Smooth muscle cell (in vitro differentiated cells): ENCODE measurements around the gene PCDHGB4. TPM values are rescaled to one million over a fixed set of nuclear protein-coding genes. Genes with fewer than 3 reads are reported as not detected.

Experiments used
- DNase-seq: peaks from one replicate; lab custom pipeline; 2025; ENCODE audit not compliant: unreplicated experiment; lab: John Stamatoyannopoulos, UW
- H2AFZ ChIP-seq: fragments of 200-600 bp; sonication (generic); 2 replicates; pipeline ENCODE4 v1.6.0; 2016; ENCODE audit warnings: antibody characterized with exemption, low read depth, mild to moderate bottlenecking
- H3F3A ChIP-seq: fragments of 200-600 bp; sonication (generic); 2 replicates; pipeline ENCODE4 v1.6.0; 2017; ENCODE audit warnings: antibody characterized with exemption, low read depth
- H3K27ac ChIP-seq: fragments of 200-600 bp; sonication (generic); 2 replicates; pipeline ENCODE4 v1.5.1; 2016; ENCODE audit warnings: low read depth, mild to moderate bottlenecking
- H3K27me3 ChIP-seq: fragments of 200-600 bp; sonication (generic); 2 replicates; pipeline ENCODE4 v1.6.1; 2016; ENCODE audit warnings: low read depth, mild to moderate bottlenecking
- H3K36me3 ChIP-seq: fragments of 200-600 bp; sonication (generic); 2 replicates; pipeline ENCODE4 v1.5.1; 2016; ENCODE audit warnings: low read depth
- H3K4me1 ChIP-seq: fragments of 200-600 bp; sonication (generic); 2 replicates; pipeline ENCODE4 v1.5.1; 2016; ENCODE audit warnings: low read depth
- H3K4me2 ChIP-seq: fragments of 200-600 bp; sonication (generic); 2 replicates; pipeline ENCODE4 v1.6.0; 2016; ENCODE audit warnings: mild to moderate bottlenecking
- H3K4me3 ChIP-seq: fragments of 200-600 bp; sonication (generic); 2 replicates; pipeline ENCODE4 v1.5.1; 2016; ENCODE audit warnings: mild to moderate bottlenecking
- H3K79me2 ChIP-seq: fragments of 200-600 bp; sonication (generic); 2 replicates; pipeline ENCODE4 v1.6.0; 2016; ENCODE audit warnings: low read depth, mild to moderate bottlenecking
- H3K9ac ChIP-seq: fragments of 200-600 bp; sonication (generic); 2 replicates; pipeline ENCODE4 v1.6.0; 2016; ENCODE audit warnings: low read depth
- H3K9me3 ChIP-seq: fragments of 200-600 bp; sonication (generic); replicated peaks from 2 replicates; pipeline ENCODE4 v1.5.1; 2016; ENCODE audit warnings: low read depth
- H4K20me1 ChIP-seq: fragments of 200-600 bp; sonication (generic); 2 replicates; pipeline ENCODE4 v1.6.0; 2016; ENCODE audit warnings: low read depth
- WGBS: methylation state at CpG from one replicate; pipeline ENCODE4 v1.1.7; 2016; ENCODE audit warnings: low lambda C conversion rate; 5-methylcytosine and 5-hydroxymethylcytosine counted together
- polyA plus RNA-seq: library from polyadenylated mRNA; unstranded; fragments of >200 nt; fragmentation: Nextera tagmentation; extraction: Ambion mirVana; gene quantifications from 2 replicates; pipeline ENCODE4 v1.2.1, GENCODE V29; 2016
- total RNA-seq: library from RNA; depleted of rRNA; stranded (reverse); fragments of >200 nt; gene quantifications from 2 replicates; pipeline ENCODE4 v1.2.3, GENCODE V29; 2014
- TF ChIP-seq, protein P1 (sequence below): fragments of 200-600 bp; sonication (generic); IDR thresholded peaks from 2 replicates; pipeline ENCODE4 v1.5.1; 2017; ENCODE audit warnings: borderline replicate concordance, mild to moderate bottlenecking, antibody characterized with exemption; ENCODE audit not compliant: insufficient read depth, poor library complexity, severe bottlenecking

The PCDHGB4 gene
- total and polyA plus RNA-seq, 2 experiments from 2014 or later: 27.5 to 43.1 TPM

DNA sequence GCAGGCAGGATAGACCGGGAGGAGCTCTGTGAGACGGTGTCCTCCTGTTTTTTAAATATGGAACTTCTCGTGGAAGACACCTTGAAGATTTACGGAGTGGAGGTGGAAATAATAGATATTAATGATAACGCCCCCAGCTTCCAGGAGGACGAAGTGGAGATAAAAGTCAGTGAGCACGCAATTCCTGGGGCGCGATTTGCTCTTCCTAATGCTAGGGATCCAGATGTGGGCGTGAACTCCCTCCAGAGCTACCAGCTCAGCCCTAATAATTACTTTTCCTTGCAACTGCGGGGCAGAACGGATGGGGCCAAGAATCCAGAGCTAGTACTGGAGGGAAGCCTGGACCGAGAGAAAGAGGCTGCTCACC is 34.0 kb downstream of the PCDHGB4 start:
- H3K27ac ChIP-seq: no peak overlapping the region
- peak overlapping the region; percentile 67 for H3K4me2 ChIP-seq
- no peaks in the 10 kb centered on the region for H4K20me1 ChIP-seq
- no peak overlapping the region for H3K9ac ChIP-seq
- no peaks in the 10 kb centered on the region for H3K27me3 ChIP-seq
- H3K36me3 ChIP-seq: peaks cover 55% of the 10 kb centered on the region
- H3F3A ChIP-seq: peaks cover 5% of the 10 kb centered on the region
- H2AFZ ChIP-seq: peak overlapping the region; percentile 44
- TF ChIP-seq, protein P1, sequence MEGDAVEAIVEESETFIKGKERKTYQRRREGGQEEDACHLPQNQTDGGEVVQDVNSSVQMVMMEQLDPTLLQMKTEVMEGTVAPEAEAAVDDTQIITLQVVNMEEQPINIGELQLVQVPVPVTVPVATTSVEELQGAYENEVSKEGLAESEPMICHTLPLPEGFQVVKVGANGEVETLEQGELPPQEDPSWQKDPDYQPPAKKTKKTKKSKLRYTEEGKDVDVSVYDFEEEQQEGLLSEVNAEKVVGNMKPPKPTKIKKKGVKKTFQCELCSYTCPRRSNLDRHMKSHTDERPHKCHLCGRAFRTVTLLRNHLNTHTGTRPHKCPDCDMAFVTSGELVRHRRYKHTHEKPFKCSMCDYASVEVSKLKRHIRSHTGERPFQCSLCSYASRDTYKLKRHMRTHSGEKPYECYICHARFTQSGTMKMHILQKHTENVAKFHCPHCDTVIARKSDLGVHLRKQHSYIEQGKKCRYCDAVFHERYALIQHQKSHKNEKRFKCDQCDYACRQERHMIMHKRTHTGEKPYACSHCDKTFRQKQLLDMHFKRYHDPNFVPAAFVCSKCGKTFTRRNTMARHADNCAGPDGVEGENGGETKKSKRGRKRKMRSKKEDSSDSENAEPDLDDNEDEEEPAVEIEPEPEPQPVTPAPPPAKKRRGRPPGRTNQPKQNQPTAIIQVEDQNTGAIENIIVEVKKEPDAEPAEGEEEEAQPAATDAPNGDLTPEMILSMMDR: no peak
- no peak for DNase-seq
- peaks cover 5% of the 10 kb centered on the region for H3K4me1 ChIP-seq
- H3K9me3 ChIP-seq: peaks cover 56% of the 10 kb centered on the region
- peaks cover 75% of the 10 kb centered on the region for H3K79me2 ChIP-seq
- WGBS: 63% methylated on average over 13 of the region's 13 CpGs
- peak overlapping the region; percentile 50 for H3K4me3 ChIP-seq

DNA sequence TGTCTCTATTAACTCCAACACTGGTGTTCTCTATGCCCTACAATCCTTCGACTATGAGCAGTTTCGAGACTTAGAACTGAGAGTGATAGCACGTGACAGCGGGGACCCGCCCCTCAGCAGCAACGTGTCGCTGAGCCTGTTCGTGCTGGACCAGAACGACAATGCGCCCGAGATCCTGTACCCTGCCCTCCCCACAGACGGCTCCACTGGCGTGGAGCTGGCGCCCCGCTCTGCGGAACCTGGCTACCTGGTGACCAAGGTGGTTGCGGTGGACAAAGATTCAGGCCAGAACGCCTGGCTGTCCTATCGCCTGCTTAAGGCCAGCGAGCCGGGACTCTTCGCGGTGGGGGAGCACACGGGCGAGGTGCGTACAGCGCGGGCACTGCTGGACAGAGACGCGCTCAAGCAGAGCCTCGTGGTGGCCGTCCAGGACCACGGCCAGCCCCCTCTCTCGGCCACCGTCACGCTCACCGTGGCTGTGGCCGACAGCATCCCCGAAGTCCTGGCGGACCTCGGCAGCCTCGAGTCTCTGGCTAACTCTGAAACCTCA is 35.3 kb downstream of the PCDHGB4 start:
- no peak for DNase-seq
- H3K4me3 ChIP-seq: no peak overlapping the region

DNA sequence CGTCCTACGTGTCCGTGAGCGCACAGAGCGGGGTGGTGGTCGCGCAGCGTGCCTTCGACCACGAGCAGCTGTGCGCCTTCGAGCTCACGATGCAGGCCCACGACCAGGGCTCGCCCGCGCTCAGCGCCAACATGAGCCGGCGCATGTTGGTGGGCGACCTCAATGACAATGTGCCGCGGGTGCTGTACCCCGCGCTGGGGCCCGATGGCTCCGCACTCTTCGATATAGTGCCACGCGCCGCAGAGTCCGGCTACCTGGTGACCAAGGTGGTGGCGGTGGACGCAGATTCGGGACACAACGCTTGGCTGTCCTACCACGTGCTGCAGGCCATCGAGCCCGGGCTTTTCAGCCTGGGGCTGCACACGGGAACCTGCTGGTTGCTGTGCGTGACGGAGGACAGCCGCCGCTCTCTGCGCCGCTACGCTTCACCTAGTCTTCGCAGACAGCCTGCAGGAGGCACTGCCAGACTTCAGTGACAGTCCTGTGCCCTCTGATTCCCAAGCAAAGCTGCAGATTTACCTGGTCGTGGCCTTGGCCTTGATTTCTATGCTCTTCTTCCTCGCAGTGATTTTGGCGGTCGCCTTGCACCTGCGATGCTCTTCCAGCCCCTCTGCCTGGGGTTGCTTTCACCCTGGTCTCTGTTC is 40.4 kb downstream of the PCDHGB4 start:
- Histone ChIP-seq H3K4me3 (no peak overlapping the region), H3K27ac (no peak overlapping the region), H3K9me3 (peaks cover 61% of the 10 kb centered on the region), H3K79me2 (peaks cover 37% of the 10 kb centered on the region), H2AFZ (no peak overlapping the region), H3F3A (no peaks in the 10 kb centered on the region), H3K4me1 (no peaks in the 10 kb centered on the region), H3K4me2 (no peak overlapping the region), H3K36me3 (peaks cover 60% of the 10 kb centered on the region), H4K20me1 (no peaks in the 10 kb centered on the region), H3K27me3 (no peaks in the 10 kb centered on the region), H3K9ac (no peak overlapping the region)
- DNase-seq: no peak
- TF ChIP-seq, protein P1: no peak
- WGBS: 98% methylated on average over 53 of the region's 53 CpGs

More for the DNA sequence above, 35.3 kb downstream of the PCDHGB4 start:
- TF ChIP-seq, protein P1: no peak
- H3K27me3 ChIP-seq: no peaks in the 10 kb centered on the region
- H3F3A ChIP-seq: peaks cover 5% of the 10 kb centered on the region
- H3K4me2 ChIP-seq: no peak overlapping the region
- no peaks in the 10 kb centered on the region for H4K20me1 ChIP-seq
- H2AFZ ChIP-seq: no peak overlapping the region
- no peak overlapping the region for H3K27ac ChIP-seq
- H3K4me1 ChIP-seq: no peaks in the 10 kb centered on the region
- H3K36me3 ChIP-seq: peaks cover 64% of the 10 kb centered on the region
- WGBS: 97% methylated on average over 31 of the region's 42 CpGs
- H3K9ac ChIP-seq: no peak overlapping the region
- H3K79me2 ChIP-seq: peaks cover 67% of the 10 kb centered on the region
- peaks cover 63% of the 10 kb centered on the region for H3K9me3 ChIP-seq
